ENCODE data around the gene ATP2C1.

The ATP2C1 gene

DNA sequence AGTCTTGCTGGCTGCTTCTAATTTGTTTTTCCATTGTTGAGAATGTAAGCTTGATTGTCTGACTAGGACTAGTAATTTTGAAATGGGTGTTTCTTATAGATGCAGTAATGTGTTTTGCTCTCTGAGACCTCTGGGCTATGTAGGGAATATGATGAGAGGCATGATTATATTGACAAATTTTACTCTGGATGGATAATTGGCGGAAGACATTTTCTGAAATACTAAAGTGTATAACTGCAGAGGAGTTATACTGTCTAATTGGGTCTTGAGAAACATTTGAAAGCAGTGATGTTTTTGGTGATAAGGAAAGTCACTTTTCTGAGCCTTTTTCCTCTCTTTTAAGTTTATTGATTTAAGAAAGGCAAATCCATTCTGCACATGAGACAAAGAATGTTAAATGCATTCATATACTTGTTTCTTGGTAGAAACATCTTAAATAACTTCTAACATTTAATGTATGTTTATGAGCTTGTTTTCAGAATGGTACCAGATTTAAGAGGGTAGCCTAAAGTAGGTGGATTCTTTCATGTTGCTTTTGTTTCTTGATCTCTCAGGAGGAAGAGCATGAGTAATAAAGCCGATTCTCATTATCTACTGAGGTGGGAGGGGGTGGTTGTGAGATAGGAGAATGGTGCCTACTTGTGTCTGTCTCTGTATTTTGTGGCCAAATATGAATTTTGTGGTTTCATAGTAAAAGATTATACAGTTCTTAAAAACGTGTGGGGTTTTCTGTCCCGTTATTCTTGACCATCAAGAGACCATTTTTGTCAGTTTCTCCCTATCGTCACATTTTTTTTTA is 2.0 kb downstream of the ATP2C1 start:
- no peak for DNase-seq

DNA sequence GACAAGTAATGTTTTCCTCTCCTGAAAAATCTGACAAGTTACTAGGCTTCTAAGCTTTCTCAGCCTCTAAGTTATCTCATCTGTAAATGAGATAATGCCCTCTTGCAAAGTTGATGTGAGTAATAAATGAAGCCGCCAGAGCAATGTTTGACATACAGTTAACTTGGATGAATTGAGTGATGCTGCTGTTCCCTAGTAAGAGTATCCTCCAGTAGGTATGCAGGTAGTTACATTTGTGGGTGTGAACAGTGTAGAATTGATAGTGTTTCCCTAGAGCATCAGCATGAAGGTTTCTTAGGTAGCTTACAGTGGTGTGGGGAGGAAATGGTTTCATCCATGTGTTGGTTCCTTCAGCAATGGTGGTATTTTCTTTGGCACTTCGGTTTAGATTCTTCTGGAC is 3.4 kb downstream of the ATP2C1 start:
- no peak for DNase-seq

DNA sequence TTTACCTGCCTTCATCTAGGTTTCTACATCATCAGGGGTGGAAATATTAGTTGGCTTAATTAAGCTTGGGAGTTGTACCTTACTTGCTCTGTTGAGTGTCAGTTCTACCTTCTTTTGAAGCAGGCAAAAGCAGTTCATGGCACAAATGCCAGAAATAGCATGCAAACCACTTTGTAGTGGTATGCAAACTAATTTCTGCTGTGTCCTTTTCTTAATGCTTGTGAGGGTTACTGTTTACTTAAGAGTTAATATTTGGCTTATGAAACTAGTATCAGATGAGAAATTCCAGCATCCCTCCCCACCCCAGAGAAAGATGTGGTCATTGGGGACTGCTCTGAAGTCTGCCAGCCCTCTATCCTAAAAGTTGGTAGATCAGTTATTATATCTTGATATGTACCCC is 7.1 kb downstream of the ATP2C1 start:
- no peak for DNase-seq

DNA sequence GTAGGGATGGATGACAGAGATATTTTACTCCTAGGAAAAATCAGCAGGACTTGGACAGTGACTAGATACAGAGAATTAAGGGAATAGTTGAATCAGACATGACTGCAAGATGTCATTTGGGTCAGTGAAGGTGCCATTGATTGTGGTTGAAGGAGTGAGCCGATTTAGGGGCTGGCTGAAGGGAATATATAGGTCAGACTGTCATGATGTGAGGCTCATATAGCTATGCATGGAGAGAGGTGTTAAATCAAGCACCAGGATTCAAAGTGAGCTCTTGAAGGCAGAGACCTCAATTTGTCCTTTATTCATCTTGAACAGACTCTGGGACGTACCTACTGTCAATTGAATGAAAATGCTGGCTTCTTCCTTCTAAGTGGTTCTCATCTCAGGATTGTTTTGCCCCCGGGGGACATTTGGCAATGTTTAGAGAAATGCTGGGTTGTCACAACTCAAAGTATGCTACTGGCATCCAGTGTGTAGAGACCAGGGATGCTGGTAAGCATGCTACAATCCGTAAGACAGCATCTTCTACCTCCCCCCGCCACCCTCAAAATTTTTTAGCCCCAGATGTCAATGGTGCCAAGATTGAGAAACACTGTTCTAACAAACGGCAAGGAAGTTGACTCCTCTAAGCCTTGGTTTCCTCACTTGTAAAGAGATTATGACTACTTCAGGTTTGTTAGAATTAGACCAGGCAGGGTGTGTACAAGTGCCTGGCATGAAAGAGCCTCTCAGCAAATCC is 7.8 kb downstream of the ATP2C1 start:
- DNase-seq, result no peak

DNA sequence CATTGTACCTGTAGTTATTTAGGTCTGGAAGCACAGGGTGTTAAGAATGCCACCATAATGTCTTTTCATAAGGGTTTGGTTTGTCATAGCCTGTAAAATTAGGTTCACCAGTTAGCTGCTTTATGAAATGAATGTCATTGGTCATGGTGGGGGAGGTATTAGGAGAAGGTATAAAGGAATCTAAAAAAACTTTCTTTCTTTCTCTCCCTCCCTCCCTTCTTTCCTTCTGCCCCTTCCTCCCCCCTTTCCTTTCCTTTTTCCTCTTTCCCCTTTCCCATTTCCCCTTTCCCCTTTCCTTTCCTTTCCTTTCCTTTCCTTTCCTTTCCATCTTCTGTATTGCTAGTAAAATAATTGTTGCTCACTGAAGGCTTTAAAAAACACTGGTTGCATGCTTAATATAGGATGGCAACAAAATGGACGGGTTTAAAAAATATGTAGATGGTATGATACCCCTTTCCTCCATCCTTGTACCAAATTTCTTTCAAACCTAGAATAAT is 9.6 kb downstream of the ATP2C1 start:
- no peak for DNase-seq

DNA sequence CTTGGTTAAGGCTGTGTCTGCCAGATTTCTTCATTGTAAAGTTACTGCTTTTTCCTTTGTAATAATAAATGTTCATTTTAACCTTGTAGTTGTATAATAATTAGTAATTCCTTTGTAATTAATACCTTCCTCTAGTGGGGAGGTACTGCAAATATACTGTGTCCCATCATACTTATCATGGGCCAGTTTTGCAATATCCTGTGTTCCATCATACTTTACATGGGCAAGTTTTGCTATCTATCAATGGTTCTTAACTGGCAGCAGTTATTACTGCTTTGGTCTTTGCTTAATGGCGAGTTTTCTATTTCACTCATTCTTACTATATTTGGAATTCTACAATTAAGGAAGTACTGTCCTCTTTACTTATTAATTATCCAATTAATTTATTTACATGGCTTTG is 10.6 kb downstream of the ATP2C1 start:
- DNase-seq, result no peak

DNA sequence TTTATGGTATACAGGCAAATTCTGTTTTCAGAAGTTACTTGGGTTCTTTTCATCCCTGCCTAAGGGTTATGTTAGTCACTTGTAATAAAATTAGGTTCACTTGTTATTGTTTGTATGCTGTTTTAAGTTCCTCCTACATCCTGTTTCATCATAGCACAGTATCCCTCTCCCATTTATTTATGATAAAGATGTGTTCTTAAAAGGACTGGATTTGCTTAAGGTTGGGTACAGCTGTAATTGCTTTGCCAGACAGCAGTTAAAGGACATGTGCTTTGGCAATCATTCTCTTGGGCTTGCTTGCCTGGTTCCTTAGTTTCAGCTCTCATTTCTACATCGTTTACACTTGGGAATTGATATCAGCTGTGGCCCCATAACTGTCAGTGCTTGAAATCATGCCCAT is 11.7 kb downstream of the ATP2C1 start:
- no peak for DNase-seq

DNA sequence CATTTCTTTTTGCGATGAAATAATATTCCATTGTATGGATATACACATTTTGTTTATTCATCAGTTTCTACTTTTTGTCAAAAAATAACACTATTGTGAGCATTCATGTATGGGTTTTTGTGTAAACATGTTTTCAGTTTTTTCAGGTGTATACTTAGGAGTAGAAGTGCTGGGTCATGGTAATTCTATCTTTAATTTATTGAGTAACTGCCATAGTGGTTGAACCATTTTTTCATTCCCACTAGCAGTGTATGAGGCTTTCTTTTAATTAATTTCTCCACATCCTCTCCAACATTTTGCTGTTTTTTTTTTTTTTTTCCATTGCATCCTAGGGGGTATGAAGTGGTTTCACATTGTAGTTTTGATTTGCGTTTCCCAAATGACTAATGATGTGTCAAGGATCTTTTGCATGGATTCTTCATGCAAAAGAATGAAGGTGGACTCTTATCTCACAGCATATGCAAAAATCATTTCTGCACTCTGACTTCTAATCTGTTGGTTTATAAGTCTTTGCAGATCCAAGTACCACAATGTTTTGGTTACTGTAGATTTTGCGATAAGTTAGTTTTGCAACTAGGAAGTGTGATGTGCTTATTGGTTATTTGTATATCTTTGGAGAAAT is 12.6 kb downstream of the ATP2C1 start:
- DNase-seq, result no peak

DNA sequence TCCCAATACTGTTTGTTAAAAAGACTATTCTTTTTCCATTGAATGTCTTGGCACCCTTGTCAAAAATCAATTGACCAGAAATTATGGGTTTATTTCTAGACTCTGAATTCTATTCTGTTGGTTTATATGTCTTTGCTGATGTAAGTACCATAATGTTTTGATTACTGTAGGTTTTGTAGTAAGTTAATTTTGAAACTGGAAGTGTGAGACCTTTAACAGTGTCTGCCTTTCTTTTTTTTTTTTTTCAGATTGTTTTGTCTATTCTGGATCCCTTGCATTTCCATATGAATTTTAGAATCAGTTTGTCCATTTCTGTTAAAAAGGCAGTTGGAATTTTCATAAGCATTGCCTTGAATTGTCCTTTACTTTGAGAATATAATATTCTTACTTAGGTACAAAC is 13.6 kb downstream of the ATP2C1 start:
- DNase-seq, result no peak

DNA sequence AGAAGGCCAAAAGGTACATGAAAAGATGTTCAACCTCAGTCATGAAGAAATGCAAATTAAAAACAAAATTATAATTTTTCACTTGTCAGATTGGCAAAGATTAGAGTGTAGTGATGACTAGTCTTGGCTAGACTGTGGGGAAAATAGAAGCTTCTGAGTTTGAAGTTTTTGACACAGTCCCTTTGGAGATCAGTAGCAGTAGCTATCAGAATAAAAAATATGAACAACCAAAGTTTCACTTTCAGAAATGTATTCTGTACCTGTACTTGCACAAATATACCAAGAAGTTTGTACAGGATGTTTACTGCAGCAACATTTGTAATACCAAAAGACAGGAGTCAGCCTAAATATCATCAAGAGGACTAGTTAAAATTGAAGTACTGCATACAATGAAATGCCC is 14.1 kb downstream of the ATP2C1 start:
- no peak for DNase-seq

DNA sequence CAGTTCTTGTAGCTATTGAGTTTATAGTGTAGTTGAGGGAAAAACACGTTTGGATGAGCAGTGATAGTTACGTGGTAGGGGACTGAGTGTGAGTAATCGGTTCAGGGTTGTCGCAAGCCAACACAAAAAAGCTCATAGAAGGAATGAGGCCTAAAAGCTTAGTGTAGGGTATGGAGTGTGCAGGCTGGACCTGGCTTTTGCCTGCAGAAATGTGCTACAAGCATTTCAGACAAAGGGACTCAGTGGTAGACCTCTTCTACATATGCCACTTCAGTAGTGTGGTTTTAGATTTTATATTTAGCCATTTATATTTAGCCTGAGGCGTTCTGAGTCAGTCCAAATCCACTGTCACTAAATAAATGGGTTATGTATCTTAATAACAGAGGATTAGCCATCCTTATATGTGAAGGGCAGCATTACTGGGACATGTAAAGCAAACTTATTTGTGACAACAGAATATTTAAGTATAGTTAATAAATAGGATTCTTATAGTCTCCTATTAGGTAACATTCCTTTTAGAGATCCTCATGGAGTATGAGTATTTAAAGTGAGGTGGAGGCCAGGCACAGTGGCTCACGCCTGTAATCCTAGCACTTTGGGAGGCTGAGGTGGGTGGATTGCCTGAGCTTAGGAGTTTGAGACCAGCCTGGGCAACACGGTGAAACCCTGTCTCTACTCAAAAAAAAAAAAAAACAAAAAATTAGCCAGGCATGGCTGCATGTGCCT is 21.8 kb downstream of the ATP2C1 start:
- no peak for DNase-seq

DNA sequence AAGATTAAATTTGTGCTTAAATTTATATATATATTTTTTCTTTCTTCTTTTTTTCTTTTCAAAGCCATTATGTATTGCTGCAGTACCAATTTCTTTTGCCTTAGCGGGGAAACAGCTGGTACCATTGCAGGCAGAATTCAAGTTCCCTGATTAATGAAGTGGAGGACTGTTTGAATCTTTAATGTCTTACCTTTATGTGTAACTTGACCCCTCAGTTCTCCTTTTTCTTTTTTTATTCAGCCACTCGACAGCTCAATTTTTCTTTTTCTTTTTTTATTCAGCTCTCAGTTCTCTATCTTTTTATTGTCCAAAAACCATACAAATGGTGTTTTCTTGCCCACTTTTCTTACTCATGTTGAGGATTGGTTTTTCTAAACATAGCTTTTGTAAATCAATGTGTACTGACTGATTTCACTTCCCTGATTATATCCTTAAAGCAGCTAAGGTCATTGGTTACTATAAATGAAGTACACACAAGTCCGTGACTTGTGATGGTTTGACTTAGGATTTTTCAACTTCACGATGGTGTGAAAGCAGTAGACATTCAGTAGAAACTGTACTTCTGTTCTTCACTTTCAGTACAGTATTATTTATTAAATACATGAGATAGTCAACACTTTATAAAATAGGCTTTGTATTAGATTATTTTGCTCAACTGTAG is 22.8 kb downstream of the ATP2C1 start:
- no peak for DNase-seq

DNA sequence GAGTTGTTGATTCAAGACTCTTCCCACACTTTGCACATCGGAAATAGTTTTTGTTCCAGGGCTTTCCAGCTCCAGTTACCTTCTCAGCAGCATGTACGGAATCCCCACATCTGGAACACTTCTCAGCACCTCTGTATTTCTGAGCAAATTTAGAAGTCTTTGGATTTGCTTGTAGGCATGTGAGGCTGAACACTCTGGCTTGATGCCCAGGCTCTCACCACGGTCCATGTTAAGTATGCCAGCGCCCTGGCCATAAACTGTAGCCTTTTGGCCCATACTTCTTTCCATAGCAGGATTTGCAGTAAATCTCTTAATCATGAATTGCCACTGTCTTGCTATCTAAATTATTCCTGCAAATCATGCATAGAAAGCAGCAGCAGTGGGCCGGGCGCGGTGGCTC is 24.4 kb downstream of the ATP2C1 start:
- no peak for DNase-seq

DNA sequence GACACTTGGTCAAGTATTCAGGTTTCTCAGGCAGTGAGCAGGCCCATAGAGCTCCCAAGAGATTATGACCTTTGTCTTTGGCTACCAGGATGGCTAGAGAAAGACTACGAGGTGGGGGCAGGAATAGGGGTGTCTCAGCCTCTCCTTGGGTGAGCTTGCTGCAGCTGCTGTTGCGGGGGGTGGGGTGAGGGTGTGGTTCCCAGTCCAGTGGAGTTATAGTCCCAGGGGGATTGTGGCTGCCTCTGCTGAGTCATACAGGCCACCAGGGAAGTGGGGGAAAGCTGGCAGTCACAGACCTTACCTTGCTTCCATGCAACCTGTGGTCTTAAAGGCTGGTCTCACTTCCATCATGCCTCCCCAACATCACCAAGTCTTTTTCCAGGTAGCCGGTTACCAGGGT is 31.7 kb downstream of the ATP2C1 start:
- no peak for DNase-seq

DNA sequence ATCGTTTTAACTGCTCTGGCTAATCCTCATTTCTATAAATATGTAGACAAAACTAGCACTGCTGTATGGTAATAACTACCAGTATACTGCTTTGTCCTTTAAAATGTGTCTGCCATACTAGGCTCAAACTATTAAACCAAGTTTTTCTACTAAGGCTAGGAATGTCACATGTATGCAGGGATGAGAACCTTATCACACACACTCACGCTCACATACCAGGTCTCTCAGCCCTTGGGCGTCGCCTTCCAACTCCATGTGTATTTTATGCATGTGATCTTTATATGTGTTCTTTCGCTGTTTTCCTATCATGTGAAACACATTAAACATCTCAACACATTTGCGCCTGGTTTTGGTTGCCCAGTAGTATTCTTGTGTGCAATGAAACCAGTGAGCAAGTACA is 32.6 kb downstream of the ATP2C1 start:
- DNase-seq, result no peak

DNA sequence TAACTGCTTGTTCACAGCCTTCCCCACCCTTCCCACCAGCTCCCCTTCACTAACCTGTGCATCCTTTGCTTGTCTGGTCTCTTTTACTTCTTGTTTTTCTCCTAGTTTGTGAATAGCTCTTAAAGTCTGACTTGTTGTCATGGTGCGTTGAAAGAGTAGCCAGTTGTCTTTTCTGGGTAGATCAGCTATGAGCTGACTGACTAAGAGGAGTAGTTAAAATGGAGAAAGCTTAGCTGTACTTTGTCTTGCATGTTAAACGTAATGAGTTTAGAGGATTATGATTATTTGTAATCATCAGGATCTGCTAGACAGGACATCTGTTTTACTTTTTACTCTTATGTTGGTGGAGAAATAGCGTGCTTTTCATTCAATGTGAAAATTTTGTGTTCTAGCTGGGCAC is 35.9 kb downstream of the ATP2C1 start:
- no peak for DNase-seq

DNA sequence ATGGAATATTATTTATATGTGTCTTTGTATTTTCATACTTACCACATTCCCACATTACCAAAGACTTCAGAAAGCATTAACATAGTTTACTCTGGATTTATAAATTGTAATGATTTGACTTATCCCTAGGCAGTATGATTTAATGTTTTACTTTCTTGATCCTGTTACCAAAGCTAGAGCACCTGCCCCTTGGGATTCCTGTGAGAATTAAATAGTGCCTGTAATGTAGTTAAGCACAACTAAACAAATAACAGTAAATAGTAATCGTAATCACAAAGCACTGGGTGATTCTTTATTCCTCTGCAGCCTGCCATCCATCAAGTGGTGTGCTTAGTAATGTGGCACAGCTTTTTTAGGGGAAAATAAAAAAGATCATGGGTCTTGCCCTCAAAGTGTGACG is 39.1 kb downstream of the ATP2C1 start:
- no peak for DNase-seq

DNA sequence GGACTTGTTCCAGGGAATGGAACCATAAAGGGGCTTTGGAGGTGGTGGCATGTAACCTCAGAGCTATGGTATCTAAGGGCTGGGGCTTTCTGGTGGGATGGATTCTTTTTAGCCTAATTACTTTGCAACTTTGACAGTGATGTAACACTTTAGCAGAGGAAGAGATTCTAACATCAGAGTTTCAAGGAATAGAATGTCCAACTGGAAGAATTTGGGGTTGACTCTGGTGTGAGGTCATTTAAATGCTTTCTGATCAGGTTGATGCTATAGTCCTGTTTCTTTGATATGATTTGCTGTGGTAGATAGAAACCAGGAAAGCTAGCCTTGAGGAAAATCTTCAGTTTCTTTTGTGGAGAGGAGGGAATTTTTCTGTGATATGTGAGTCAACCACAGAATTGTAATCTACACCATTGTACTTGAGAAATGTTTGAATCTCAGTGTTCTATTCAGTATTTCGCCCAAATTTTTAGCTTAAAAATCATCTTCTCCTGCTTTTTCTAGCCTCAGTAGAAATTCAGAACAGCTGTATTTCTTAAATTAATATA is 40.0 kb downstream of the ATP2C1 start:
- DNase-seq, result no peak

DNA sequence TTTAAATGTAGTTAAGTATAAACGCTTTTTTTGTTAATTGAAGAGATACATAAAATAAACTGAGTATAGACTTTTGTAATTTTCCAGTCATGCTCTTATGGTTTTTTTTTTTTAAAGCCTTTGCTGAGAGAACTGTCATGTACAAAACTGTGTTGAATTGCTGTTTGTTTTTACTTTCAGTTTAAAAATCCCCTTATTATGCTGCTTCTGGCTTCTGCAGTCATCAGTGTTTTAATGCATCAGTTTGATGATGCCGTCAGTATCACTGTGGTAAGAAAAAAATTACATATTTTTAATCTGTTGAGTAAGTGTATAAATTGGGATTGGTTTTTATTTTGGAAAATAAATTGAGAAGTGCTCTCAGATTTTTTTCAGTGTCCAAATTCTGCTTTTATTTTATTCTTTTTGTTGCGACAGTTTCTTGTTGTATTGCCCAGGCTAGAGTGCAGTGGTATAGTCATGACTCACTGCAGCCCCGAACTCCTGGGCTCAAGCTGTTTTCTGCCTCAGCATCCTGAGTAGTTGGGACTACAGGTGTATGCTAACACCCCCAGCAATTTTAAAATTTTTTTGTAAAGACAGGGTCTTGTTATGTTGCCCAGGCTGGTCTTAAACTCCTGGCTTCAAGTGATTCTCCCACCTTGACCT is 40.7 kb downstream of the ATP2C1 start:
- DNase-seq, result no peak

DNA sequence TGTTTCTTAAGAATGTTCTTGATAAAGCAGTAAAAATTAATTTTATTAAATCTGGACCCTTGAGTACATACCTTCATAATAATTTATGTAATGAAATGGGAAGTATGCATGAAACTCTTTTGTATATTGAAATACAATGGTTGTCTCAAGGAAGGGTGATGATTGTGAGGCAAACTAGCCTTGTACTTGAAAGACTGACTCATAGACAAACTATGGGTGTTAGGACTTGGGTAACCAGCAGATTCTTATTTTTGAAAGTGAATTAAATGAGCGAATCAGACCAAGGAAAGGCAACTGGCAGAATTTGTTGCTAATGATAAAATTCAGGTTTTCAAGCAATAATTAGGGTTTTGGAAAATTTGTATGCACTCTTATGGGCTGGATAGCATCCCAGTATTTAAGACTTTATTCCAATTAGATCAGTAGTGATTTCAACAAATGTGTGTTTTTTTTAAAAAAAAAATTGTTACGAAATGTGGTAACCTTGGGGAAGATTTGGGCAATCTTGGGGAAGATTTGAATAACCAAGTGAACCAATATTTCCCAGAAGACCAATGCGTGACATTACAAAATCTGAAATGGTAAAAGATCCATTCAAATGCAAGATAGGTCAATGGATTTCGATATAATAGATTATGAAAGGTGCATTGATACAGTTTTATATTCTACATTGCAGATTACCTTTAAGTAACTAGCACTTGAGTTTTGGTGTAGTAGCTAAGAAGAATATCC is 42.0 kb downstream of the ATP2C1 start:
- DNase-seq, result no peak

DNA sequence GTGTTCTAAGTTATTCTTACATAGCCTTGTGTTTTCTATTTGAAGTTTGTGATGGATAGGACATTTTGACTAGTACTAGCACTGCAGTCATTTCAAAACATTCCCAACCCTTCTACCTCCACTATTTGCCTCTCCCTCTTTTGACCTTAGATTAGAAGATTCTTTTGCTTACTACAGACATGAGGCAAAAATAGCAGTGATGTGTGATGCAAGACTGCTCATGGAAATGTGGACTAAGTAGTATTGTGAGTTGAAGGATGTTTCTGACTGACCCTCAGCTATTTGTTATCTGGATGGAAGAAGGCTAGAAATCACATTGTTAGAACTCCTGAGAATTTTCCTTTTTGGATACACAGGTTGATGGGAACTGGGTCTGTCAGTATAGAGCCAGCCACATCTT is 45.9 kb downstream of the ATP2C1 start:
- DNase-seq, result no peak
